Measurements from ENCODE around the gene SYNGAP1.
"Not testable (repeated sequence)": the region's sequence is repeated elsewhere in the genome, so short reads cannot be mapped to it uniquely, and the experiment has no call there.

Gene SYNGAP1

DNA sequence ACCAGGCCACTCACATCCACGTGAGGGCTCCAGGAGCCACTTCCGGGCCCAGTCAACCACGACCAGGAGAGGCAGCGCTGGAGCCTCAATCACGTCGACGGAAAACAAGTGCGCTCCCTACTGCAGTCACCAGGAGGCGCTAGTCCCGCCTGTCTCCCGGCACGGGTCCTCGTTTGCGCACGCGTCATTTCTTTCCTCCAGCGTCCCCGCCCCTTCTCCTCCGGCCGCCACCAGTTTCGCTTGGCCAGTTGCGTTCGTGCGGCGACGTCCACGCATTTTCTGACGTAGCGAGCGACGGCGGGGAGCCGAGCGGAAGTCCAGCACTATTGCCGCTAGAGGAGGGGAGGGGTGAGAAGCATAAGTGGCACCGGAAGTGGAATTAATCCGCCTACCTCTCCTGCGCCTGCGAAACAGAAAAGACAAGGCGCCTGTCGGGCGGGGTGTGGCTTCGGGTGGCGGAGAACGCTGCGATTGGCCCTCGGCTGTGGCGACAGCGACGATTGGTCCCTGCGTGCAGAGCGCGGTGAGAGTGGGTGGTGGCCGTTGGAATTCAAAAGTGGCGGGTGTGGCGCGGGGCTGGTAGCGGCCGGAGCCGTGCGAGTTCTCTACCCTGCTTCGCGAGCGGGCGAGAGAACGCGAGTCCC is 28.5 kb upstream of the SYNGAP1 start, which contains the start of gene KIFC1:
TSS of gene KIFC1 (plus strand) at position 546 of the 644 bp plus-strand sequence. CDS start 163 bp downstream, outside the sequence.
- TF ChIP-seq, protein P1, sequence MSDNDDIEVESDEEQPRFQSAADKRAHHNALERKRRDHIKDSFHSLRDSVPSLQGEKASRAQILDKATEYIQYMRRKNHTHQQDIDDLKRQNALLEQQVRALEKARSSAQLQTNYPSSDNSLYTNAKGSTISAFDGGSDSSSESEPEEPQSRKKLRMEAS (IDR thresholded peaks at IDR 0.05; ENCODE audit: low read depth, low read length) = peak; percentile 86
- TF ChIP-seq, protein P2, sequence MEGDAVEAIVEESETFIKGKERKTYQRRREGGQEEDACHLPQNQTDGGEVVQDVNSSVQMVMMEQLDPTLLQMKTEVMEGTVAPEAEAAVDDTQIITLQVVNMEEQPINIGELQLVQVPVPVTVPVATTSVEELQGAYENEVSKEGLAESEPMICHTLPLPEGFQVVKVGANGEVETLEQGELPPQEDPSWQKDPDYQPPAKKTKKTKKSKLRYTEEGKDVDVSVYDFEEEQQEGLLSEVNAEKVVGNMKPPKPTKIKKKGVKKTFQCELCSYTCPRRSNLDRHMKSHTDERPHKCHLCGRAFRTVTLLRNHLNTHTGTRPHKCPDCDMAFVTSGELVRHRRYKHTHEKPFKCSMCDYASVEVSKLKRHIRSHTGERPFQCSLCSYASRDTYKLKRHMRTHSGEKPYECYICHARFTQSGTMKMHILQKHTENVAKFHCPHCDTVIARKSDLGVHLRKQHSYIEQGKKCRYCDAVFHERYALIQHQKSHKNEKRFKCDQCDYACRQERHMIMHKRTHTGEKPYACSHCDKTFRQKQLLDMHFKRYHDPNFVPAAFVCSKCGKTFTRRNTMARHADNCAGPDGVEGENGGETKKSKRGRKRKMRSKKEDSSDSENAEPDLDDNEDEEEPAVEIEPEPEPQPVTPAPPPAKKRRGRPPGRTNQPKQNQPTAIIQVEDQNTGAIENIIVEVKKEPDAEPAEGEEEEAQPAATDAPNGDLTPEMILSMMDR (IDR thresholded peaks at IDR 0.05; ENCODE audit: low read depth, low read length) = peak; percentile 95
- TF ChIP-seq POLR2A (IDR thresholded peaks at IDR 0.05; ENCODE audit: extremely low read depth, insufficient read length) (no peak), MYC (IDR thresholded peaks at IDR 0.05; ENCODE audit: low read depth, low read length) (peak; percentile 90)
- DNase-seq (ENCODE audit: low read depth) = peak; percentile 100
- H3K4me3 ChIP-seq (ENCODE audit: low read depth, low read length) = peak within 1 kb of the TSS; percentile 90

DNA sequence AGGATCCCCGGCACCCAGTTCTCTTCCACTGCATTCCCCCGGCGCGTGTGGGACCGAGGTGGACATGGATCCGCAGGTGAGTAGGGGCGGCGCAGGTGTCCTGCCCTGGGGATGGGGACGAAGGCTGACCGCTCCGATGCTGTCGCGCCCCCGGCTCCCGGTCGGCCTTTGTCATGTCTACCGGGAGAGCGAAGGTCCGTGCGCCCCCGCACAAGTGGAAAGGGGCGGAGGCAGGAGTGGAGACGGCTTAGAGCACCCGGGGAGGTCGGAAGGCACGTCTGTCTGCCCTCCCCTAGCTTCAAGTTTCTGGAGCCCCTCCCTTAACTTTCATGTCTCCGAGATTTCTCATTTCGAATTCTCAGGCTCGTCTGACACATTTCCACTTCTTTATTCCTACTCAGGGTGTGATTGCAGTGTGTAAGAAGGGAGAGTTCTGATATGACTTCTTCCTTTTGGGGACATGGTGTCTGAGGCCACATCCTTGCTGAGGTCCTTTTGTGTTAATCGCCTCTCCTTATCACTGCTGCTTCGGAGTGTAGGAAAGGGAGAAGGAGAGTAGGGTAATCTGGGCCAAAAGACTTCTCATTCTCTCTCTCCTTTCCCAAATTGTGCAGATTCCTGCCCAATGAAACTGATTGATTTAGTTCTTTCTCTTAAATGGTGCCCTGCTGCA is 27.8 kb upstream of the SYNGAP1 start:
- TF ChIP-seq, protein P1 (IDR thresholded peaks at IDR 0.05; ENCODE audit: low read depth, low read length) = no peak
- TF ChIP-seq POLR2A (IDR thresholded peaks at IDR 0.05; ENCODE audit: extremely low read depth, insufficient read length) = no peak
- TF ChIP-seq, protein P2 (IDR thresholded peaks at IDR 0.05; ENCODE audit: low read depth, low read length) = no peak
- no peak for TF ChIP-seq MYC (IDR thresholded peaks at IDR 0.05; ENCODE audit: low read depth, low read length)
- peak; percentile 47 for DNase-seq (ENCODE audit: low read depth)
- peak overlapping the region; percentile 90 for H3K4me3 ChIP-seq (ENCODE audit: low read depth, low read length)

DNA sequence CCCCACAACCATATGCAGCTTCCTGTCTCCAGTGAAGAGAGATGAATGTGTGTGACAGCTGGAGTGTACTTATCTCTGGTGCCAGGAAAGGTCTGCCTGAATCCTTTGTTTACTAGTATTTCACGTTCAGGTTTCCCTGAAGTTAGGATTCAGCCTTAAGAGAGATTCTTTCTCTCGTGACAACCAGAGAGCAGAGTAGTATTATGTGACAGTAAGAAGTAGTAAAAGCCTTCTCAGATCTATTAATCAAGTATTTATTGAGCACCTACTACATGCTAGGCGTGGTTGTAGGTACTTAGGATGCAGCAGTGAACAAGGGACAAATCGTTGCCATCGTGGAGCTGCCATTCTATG is 27.3 kb upstream of the SYNGAP1 start:
- DNase-seq (ENCODE audit: low read depth) = peak; percentile 13
- TF ChIP-seq, protein P2 (IDR thresholded peaks at IDR 0.05; ENCODE audit: low read depth, low read length) = no peak
- TF ChIP-seq, protein P1 (IDR thresholded peaks at IDR 0.05; ENCODE audit: low read depth, low read length) = no peak
- TF ChIP-seq POLR2A (IDR thresholded peaks at IDR 0.05; ENCODE audit: extremely low read depth, insufficient read length) (no peak), MYC (IDR thresholded peaks at IDR 0.05; ENCODE audit: low read depth, low read length) (no peak)
- peak overlapping the region; percentile 90 for H3K4me3 ChIP-seq (ENCODE audit: low read depth, low read length)

DNA sequence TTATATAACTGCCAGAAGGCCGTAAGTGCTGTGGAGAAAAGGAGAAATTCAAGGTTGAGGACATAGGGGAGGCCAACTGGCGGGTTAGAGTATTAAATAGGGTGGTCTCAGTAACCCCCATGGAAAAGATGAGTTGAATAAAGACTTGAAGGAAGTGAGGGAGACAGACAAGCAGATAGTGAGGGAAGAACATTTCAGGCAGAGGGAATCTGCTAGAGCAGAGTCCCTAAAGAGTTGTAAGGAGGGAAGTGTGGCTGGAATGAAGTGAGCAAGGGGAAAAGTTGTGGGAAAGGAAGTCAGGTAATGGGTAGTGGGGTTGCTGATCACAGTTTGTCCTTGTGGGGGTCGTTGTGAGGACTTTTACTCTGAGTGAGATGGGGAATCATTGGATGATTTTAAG is 26.9 kb upstream of the SYNGAP1 start:
- H3K4me3 ChIP-seq (ENCODE audit: low read depth, low read length) = peak overlapping the region; percentile 90
- TF ChIP-seq, protein P2 (IDR thresholded peaks at IDR 0.05; ENCODE audit: low read depth, low read length) = no peak
- TF ChIP-seq, protein P1 (IDR thresholded peaks at IDR 0.05; ENCODE audit: low read depth, low read length) = no peak
- no peak for TF ChIP-seq MYC (IDR thresholded peaks at IDR 0.05; ENCODE audit: low read depth, low read length)
- no peak for TF ChIP-seq POLR2A (IDR thresholded peaks at IDR 0.05; ENCODE audit: extremely low read depth, insufficient read length)
- no peak for DNase-seq (ENCODE audit: low read depth)

DNA sequence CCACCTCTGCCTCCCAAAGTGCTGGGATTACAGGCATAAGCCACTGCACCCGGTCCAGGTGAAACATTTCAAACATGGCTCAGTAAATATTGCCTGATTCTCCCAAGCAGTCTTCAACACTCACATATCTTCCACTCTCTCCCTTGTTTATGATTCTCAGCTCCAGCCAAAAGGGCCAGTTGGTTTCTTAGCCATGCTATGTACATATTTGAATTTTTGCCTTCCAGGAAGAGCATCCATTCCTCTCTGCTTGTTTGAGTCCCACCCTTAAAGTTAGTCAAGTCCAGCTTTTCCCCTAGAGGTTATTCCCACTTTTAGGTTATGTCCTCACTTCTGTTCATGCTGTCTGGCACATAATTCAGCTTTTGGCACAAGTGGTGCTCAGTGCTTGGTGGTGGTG is 22.3 kb upstream of the SYNGAP1 start:
- TF ChIP-seq, protein P1 (IDR thresholded peaks at IDR 0.05; ENCODE audit: low read depth, low read length) = no peak
- TF ChIP-seq POLR2A (IDR thresholded peaks at IDR 0.05; ENCODE audit: extremely low read depth, insufficient read length) = no peak
- TF ChIP-seq, protein P2 (IDR thresholded peaks at IDR 0.05; ENCODE audit: low read depth, low read length) = no peak
- no peak for DNase-seq (ENCODE audit: low read depth)
- H3K4me3 ChIP-seq (ENCODE audit: low read depth, low read length) = no peak overlapping the region

DNA sequence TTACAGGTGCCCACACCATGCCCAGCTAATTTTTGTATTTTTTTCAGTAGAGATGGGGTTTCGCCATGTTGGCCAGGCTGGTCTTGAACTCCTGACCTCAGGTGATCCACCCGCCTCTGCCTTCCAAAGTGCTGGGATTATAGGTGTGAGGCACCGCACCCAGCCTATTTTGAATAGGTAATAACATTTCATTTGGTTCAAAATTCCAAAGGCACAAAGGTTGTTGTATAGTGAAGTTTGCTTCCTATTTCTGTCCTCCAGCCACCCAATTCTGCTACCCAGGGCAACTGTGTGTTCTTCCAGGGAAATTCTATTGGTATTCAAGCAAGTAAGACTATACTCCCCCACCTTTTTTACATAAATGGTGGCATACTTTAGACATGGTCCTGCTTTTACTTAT is 21.3 kb upstream of the SYNGAP1 start:
- DNase-seq (ENCODE audit: low read depth); H3K4me3 ChIP-seq (ENCODE audit: low read depth, low read length): not testable (repeated sequence)

DNA sequence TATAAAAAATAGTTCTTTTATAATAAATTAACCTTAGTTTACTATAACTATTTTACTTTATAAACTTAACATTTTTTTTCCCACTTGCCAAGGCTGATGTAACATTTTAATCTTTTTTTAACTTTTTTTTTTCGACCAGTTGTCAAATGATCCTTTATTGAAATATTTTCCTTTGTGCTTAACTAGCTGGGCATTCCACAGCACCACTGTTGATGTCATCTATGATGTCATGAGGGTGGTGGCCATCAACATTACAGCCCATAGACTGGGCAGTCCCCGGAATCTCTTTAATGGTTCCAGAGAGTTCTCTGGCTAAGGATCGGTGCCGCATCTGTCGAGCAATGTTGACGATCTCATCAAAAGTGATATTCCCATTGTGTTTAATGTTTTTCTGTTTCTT is 20.0 kb upstream of the SYNGAP1 start:
- DNase-seq (ENCODE audit: low read depth); H3K4me3 ChIP-seq (ENCODE audit: low read depth, low read length): not testable (repeated sequence)

Data from NB4 (cell line).